GM18505 (cell line): Measurements from ENCODE around the gene OR8K1.

Experiments used
- ATAC-seq: cut with Tn5 transposase; IDR thresholded peaks from one replicate; pipeline ENCODE4 v1.9.1; 2021; ENCODE audit not compliant: unreplicated experiment
- POLR2A ChIP-seq: IDR thresholded peaks from 4 replicates; pipeline ENCODE4 v1.6.1; 2011; ENCODE audit warnings: borderline replicate concordance; ENCODE audit not compliant: insufficient read depth, insufficient read length; ENCODE audit errors: extremely low read depth

Gene OR8K1

GRCh38 chr11:56345739-56346138 is at the start of gene OR8K1:
TSS of gene OR8K1 (plus strand) at chr11:56346039. CDS start at chr11:56346039, 0 bp downstream.
- no peak for ATAC-seq

GRCh38 chr11:56296898-56297297 is 48.9 kb upstream of the OR8K1 start:
- no peak for ATAC-seq
- TF ChIP-seq POLR2A, result no peak

More at GRCh38 chr11:56345739-56346138, at the start of gene OR8K1:
- TF ChIP-seq POLR2A, result no peak

DNA sequence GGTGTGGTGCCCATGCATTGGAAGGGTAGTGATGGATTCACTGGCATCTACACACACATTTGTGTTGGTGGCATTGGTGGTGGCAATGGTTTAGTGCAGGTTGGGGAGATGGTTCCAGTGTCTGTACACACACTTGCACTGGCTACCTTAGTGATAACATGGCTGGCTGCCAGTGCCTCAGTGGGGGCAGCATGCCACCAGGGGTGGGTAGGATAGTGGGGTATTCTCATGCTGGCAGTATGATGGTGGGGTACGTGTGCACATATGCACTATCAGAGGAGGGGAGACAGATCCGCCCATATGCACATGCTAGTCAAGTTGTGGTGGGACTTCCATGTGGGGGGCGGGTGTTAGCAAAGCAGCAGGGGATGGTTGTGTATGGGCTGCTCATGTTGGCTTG is 38.0 kb upstream of the OR8K1 start:
- TF ChIP-seq POLR2A, result no peak
- ATAC-seq, result no peak

- TF ChIP-seq POLR2A, result no peak
- ATAC-seq, result no peak
These were observed 31.0 kb upstream of the OR8K1 start, which contains the start of gene OR8K3 for GRCh38 chr11:56314844-56315243. TSS of gene OR8K3 (plus strand) at chr11:56315144. CDS start at chr11:56318307, 3,163 bp downstream.

- ATAC-seq, result no peak
These were observed 13.9 kb upstream of the OR8K1 start for GRCh38 chr11:56331861-56332491.

DNA sequence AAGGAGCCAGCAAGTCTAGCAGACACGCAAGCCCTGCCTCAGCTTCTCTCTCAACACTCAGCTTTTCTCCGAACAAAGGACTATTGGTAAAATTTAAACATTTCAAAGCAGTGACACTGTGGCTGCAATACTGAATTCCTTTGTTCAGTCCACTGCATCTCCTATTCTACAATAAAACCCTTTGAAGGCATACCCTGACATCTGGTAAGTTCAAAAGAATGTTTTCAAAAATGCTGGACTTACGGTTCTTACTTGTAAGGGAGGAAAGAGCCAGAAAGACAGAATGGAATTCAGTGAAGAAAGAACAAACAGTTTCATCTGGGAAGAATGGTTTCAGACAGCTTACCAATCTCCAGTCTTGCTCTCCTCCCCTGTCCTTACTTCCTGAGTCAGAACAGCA is 12.7 kb upstream of the OR8K1 start:
- no peak for ATAC-seq
- no peak for TF ChIP-seq POLR2A

More at GRCh38 chr11:56331861-56332491, 13.9 kb upstream of the OR8K1 start:
- TF ChIP-seq POLR2A, result no peak

DNA sequence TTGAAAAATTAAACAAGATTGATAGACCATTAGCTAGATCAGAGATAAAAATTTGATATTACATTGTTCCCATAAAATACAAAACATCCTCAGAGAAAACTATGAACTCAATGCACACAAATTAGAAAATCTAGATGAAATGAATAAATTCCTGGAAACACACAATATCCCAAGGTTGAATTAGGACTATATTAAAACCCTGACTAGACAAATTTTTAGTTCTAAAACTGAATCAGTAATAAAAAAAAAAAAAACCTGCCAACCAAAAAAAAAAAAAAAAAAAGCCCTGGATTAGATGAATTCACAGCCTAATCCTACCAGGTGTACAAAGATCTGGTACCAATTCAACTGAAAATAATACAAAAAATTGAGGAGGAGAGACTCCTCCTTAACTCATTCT is 5.5 kb upstream of the OR8K1 start:
- ATAC-seq, result no peak
- no peak for TF ChIP-seq POLR2A

DNA sequence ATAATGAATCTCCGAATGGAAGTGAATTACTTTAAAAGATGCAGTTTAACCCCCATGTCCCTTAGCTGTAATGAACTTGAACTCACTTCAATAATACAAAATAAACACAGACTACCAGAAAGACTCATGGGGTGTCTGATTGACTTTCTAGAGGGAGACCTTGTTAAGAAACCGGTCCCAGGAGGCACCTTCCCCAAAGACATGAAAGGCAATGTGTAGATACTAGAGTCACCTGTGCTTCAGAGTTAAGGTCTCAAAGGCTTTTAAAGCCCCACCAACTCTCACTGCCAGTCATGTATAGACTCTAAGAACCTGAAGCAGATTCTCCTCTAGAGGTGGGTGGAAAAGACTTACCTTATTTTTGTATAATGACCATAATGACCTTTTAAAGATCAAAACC is 8.2 kb downstream of the OR8K1 start, which contains the start of gene OR8J1:
OR8J1 (plus strand) TSS at position 301 of the 400 bp plus-strand sequence. CDS start 5,956 bp downstream, outside the sequence.
- no peak for TF ChIP-seq POLR2A
- ATAC-seq, result no peak

DNA sequence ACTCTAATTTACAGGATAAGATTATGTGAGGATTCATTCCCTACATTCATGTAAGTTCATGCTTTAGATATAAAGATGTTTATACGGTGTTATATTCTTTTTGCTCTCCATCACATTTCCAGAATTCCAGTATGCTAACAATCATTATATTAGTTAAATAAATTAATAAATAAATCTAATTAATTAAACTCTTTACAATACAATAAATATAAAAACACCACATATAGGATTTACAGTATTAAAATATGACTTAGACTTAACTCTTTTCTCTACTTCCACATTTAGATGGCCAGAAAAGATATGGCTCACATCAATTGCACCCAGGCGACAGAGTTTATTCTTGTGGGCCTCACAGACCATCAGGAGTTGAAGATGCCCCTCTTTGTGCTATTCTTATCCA is 29.5 kb downstream of the OR8K1 start, which contains the start of gene OR8U1:
OR8U1 (plus strand) TSS at position 301 of the 400 bp plus-strand sequence; CDS start at position 301, 0 bp downstream.
- TF ChIP-seq POLR2A, result no peak
- ATAC-seq, result no peak

- TF ChIP-seq POLR2A, result no peak
- ATAC-seq, result no peak
These were observed 34.3 kb downstream of the OR8K1 start for GRCh38 chr11:56380120-56380519.

DNA sequence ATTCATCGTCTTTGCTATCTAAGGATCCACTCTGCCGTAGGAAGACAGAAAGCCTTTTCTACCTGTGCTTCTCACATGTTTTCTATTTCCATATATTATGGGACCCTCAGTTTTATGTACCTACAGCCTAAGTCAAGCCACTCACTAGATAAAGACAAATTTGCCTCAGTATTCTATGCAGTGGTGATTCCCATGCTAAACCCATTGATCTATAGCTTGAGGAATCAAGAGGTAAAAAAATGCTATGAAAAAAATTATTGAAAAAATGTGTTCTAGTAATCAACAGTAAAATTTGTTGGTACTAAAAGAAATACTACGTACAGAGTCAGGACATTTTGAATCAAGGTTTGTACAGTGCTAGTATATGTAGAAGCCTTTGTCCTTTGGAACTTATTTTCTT is 48.5 kb downstream of the OR8K1 start:
- TF ChIP-seq POLR2A, result no peak
- no peak for ATAC-seq

DNA sequence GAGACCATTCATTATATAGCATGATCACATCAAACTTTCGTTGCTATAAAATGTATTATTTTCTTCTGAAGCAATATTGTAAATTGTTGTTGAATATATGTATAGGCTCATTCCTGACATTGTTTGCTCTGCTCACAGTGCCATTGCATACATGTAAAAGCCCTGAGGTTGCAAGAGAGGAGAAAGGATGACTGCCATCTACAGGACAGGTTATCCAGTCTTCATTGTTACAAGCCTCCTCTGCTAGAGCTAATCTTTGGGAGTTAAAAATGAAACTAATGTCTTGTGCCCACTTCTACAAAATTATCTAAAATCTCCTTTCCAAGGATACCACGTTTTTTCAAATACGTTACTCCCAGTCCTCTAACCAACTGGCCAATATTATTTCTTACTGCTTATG is 50.2 kb downstream of the OR8K1 start:
- ATAC-seq, result no peak
- no peak for TF ChIP-seq POLR2A
